A172 (cell line): Measurements from ENCODE around the gene LRRC14B. TPM values are rescaled to one million over a fixed set of nuclear protein-coding genes. Genes with fewer than 3 reads are reported as not detected.
A peak's percentile ranks its signal among the peaks of the same experiment; 100 is the strongest.

Source experiments
- DNase-seq: peaks from one replicate; pipeline ENCODE4 v3.0.0-alpha.2; 2015; ENCODE audit warnings: low spot score
- total RNA-seq: library from RNA; depleted of rRNA; stranded (reverse); fragments of >200 nt; shearing (Covaris generic); gene quantifications from 2 replicates; pipeline ENCODE4 v1.2.3, GENCODE V29; 2014

Gene LRRC14B
- total RNA-seq, 1 experiment from 2014 or later = not detected

DNA sequence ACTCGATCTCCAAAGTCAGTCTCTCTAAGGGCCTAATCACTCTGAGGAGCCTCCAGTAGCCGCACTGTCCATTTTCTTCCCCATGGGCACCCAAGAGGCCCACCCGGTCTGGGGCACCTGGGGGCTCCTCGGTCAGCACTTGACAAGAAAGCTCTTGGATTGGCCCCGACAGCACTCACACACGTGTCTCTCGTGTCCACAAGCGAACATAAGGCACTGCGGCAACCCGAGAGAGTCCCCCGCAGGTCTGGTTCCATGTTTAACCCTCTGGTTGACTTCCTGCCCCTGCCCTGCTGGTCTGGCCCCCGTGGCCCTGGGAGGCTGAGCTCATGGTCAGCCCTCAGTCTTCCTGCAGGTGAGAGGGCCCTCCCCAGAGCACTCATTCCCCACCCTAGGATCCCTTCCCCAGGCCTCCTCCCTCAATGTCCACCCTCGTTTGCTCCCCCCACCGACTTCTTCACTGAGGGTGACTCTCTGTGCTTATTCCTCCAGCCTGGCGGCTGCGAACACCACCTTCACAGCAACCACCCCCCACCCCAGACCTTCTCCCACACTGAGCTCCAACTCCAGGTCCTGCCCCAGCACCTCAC is 16.3 kb upstream of the LRRC14B start:
- no peak for DNase-seq

- peak; percentile 8 for DNase-seq
Observed at GRCh38 chr5:176296-176823, 14.9 kb upstream of the LRRC14B start.

GRCh38 chr5:178110-178509 is 13.2 kb upstream of the LRRC14B start:
- no peak for DNase-seq

- no peak for DNase-seq
Observed at GRCh38 chr5:179401-179800, 11.9 kb upstream of the LRRC14B start.

- DNase-seq = no peak
Observed at GRCh38 chr5:180286-180918, 10.9 kb upstream of the LRRC14B start.

DNA sequence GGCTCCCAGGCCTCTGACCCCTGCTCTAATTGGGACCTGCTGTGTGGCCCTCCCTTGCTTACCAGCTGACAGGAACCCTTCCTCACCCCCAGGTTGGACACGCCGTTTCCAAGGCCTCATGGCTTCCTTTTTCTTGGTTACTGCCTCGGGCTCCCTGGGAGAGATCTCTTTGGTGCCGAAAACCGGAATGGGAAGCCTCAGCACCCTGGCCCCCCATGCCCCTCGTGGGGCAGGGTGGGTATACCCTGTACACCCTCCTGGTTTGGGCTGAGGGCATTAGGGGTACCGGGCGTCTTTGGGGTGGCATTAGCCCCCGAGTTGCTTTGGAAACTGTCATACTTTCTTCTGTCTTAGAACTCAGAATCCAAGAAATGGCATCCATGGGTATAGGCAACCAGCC is 10.1 kb upstream of the LRRC14B start:
- DNase-seq = no peak

DNA sequence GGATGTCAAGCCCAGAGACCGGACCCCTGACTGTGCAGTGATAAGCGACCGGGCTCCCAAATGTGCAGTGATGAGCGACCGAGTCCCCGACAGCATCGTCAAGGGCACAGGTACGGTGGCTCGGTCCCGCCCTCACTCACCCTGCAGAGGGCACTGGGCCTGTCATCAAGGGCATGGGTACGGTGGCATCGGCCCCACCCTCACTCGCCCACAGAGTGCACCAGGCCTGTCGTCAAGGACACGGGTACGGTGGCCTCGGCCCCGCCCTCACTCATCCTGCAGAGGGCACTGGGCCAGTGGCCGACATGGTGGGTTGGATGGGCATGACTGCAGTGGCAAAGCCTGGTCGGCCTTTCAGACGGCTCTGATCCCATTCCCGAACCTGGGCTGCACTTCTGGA is 9.7 kb upstream of the LRRC14B start:
- no peak for DNase-seq

DNA sequence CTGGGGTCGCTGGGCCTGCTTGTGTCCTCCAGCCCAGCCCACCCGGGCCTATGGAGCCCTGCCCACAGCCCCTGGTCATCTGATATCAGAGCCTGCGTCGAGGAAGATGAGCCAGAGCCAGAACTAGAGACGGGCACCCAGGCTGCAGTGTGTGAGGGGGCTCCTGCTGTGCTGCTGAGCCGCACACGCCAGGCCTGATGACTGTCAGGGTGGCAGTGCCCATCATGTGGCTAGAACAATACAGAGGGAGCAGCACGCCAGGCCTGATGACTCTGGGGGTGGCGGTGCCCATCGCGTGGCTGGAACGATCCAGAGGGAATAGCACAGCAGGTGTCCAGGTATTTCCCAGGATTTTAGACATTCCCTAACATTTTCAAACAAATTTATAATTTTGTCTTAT is 9.2 kb upstream of the LRRC14B start:
- no peak for DNase-seq

- no peak for DNase-seq
Observed at GRCh38 chr5:184471-184870, 6.8 kb upstream of the LRRC14B start.

DNA sequence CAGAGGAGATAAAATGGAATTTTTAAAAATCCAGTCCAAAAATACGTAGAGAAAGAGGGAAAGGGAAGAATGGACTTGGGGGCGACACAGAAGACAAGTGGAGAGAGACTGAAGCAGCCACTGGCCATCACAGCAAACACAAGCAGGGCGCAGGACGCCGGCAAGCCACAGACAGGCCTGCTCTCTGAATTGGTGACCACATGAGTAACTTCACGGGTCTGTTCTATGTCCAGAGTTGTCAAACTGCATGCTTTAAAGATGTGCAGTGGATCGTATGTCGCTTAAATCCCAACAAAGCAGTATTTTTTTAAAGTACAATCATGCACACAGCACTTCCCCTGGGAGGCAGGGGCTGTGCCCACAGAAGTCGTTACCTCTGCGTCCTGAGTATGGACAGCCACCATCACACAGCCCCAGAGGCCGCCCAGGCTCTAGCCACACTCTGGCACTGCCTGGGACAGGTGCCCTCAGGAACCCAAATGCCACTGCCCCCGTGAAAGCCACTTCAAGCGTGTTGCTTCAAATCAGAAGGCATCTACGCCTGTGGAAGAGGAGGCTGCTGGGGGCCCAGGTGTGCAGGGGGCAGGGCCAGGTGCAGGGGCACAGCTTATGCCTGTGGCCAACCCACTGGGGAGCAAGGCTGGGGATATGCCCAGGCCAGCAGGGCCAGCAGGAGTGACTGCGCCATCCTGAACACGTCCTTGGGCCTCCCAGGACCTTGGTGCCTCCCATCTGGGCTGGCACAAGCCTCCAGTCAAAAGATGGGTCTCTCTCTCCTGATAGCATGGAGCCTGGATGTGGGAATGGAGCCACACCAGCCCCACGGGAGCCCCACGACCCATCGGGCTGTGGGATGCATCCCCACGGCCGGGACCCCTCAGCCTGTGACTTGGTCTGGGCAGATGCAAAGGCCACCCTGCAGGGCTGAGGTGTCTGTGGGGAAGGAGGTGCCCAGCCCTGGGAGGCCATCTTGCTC is 5.9 kb upstream of the LRRC14B start:
- DNase-seq = no peak

GRCh38 chr5:186091-187041 is 4.9 kb upstream of the LRRC14B start:
- no peak for DNase-seq

DNA sequence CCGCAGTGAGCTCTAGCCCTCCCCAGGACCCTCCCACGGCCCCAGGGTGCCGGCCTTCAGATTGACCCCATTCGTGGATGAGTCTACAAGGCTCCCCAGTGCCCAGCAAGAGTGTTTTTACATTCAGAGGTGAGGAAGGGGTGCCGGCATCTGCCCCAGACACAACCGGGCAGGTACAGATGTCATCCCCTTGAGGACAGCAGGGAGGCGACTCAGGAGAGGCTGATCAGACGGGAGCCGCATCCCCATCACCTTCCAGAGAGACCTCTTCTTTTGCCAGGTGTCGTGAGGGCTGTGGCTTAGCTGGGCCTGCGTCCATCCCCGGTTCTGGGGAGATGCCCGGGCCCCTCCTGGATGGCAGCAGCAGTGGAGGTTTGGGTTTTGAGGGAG is 4.3 kb upstream of the LRRC14B start:
- DNase-seq = no peak

DNA sequence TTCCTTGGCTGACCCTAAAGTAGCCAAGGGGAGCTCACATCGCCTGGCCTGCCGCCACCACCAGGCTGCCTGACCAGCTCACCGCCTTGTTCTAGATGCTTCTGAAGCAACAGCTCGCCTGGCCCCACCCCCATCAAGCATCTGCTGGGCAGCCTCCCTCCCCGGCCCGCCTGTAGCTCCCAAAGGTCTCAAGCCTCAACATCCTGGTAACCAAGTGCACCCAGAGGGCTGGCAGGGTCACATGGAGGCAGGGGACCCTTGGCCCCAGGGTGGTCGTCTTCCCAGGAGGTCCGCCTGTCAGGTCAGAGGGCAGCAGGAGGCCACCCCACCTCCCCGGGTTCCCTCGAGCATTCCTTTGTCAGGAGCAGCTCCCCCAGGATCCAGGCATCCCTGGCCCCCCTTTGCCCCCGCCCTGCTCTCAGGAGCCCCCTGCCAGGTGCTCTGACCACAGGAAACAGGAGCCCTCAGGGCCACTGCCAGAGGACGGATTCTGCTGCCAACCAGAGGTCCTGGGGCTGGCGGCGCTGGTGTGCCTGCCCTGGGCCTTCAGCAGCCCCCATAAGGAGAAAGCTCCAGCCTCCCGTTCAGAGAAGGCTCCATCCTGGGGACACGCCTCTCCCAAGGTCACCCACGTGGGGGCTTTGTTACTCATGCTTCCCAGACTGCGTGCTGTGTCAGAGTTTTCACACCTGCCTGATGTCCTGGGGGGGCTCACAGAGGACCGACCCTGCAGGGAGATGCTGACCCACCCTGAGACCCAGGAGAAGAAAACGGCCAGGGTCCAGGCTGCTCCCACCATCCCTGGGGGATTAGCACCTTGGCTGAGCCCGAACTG is 3.5 kb upstream of the LRRC14B start:
- no peak for DNase-seq

- DNase-seq = peak; percentile 74
Observed at GRCh38 chr5:188488-189481, 2.5 kb upstream of the LRRC14B start.

DNA sequence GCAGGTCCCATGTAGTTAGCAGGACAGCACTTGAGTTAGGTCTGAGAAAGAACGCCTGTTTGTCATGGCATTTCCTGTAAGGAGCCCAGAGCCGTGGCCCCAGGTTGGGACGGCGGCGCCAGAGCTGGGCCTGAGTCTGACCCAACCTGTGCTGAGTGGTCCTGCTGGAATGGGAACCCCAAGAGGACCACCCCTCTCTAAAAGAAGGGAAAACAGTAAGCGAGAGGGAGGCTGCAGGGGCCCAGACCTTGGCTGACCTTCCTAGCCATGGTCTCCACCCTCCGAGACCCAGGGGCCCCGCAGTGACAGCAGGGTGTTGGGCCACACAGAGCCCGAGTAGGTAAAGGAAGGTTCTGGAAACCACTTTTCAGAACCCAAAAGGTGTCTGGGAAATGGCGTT is 1.8 kb upstream of the LRRC14B start:
- DNase-seq = no peak

GRCh38 chr5:189976-190365 is 1.3 kb upstream of the LRRC14B start:
- no peak for DNase-seq

DNA sequence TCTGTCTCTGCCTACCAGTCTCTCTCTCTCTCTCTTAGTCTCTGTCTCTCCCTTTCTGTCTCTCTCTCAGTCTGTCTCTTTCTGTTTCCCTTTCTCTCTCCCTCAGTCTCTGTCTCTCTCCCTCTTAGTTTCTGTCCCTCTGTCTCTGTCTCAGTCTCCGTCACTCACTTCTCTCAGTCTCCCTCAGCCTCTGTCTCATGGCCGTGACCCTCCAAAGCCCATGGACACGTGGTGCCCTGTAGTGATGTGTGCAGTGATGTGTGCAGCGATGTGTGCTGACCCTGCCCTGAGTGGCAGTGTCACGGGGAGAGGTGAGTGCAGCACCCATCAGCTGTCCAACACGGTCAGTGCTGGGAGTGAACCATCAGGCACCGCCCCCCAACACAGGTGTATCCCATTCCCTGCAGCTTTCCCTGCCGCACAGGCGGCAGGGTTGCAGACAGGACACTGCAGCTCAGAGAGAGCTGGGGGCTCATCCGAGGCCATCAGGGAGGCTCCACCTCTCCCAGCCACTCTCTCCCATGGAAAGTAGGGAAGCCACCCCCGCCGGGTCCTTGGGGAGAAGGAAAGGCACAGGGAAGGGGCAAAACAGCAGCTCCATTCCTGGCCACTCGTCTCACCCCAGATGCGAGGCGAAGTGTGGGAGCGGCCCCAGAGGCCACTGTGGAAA is 794 bp upstream of the LRRC14B start:
- no peak for DNase-seq

DNA sequence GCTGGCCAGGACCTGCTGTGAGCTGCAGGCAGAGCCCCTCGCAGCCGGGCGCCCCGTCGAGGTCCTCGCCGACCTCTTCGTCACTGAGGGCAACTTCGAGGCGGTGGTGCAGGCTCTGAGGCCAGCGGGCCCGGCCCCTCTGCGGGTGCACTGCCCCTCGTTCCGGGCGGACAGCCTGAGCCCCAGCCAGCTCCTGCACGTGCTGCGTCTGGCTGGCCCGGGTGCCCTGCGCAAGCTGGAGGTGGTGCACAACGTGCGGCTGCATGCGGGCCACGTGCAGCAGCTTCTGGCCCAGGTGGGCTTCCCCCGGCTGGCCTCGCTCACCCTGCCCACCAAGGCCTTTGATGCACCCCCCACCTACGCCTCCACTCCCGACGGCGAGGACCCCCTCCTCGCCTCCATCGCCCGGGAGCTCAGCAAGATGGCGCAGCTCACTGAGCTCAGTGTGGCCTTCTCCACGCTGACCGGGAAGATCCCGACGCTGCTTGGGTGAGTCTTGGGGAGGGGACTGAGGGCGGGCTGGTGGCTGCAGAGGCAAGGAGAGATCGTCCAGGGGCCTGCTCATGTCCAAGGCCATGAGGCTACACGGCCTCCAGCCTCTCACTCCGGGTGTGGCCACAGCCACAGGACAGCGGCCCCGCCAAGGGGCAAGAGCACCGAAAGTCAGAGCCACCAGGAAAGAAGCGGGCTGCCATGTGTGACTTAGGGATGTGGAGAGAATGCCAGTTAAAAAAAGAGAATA is 825 bp downstream of the LRRC14B start:
- no peak for DNase-seq
